HG02759 (cell line): ENCODE measurements around the gene ANO6.
A peak's percentile ranks its signal among the peaks of the same experiment; 100 is the strongest.
"Not testable (repeated sequence)": the region's sequence is repeated elsewhere in the genome, so short reads cannot be mapped to it uniquely, and the experiment has no call there.

Source experiments
- ATAC-seq: cut with Tn5 transposase; IDR thresholded peaks from one replicate; pipeline ENCODE4 v1.9.1; 2021; ENCODE audit warnings: mild to moderate bottlenecking, moderate library complexity; ENCODE audit not compliant: unreplicated experiment

ANO6 gene

GRCh38 chr12:45389426-45389825 is 173.5 kb downstream of the ANO6 start:
- ATAC-seq, result no peak

GRCh38 chr12:45397499-45397898 is 181.6 kb downstream of the ANO6 start:
- ATAC-seq, result not testable (repeated sequence)

GRCh38 chr12:45398552-45398951 is 182.7 kb downstream of the ANO6 start:
- no peak for ATAC-seq

GRCh38 chr12:45400991-45401390 is 185.1 kb downstream of the ANO6 start:
- no peak for ATAC-seq

DNA sequence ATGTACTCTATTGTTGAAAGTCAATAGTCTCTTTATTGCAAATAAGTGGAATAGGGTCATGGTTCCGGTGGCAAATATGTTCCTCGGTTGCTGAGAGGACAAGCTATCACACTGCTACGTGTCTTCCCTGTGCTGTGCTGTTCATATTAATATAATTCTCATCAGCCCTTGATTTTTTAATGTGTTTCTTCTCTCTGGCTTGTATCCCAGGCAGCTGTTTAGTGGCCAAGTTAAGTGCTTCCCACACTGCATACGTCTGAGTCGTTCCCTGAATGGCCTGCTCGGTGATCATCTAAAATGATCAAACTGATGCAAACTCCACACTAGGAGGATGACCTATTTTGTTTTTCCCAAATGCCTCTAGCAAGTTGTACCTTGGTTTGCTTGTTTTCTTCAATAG is 186.4 kb downstream of the ANO6 start:
- ATAC-seq, result no peak

- ATAC-seq, result no peak
Observed at GRCh38 chr12:45406988-45407850, 191.3 kb downstream of the ANO6 start.

DNA sequence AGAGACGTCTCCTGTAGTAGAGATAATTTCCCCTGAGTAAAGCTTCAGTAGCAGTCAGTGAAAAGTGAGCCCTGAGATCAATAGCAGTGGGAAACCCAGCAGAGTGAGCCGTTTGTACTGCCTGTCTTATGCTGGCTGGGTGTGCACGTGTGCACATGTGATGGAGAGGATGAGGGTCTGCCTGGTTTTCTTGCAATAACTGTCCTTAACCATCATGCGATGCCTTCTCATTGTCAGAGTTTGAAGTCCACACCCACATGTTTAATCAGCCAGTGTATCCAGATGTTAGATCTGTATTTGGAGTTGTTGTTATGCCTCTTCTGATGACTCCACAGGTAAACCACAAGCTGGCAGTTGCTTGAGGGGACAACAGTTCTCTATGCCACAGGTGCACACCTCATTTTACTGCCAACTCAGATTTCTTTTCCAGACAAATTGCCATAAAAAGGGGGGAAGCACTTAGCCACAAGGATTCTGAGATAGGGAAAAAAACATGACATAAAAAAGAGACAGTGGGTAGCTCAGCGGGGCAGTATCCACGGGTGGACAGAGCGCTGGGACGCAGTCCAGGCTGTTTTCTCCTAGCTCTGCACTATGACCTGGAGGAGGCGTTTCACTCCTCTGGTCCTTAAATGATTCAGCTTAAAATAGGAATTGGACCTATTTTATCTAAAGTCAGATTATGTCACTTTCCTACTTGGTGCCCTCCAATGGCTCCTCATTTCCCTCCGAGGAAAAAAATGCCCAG is 192.3 kb downstream of the ANO6 start:
- no peak for ATAC-seq

DNA sequence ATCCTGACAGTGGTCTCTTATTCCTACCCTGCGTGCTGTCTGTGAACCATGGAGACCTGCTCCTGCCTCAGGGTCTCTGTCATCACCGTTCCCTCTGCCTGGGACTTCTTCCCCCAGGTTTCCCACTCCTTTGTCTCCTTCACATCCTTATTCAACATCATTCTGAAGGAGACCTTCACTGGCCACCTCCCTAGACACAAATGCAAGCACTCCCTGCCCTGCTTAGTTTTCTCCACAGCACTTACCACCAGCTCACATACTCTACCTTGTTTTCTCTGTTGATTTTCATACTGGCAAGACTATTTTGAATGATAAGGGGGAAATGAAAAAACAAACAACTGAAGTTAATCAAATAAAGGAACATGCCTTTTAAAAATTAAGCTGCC is 192.8 kb downstream of the ANO6 start:
- ATAC-seq, result no peak

- ATAC-seq, result no peak
Observed at GRCh38 chr12:45409966-45410365, 194.1 kb downstream of the ANO6 start.

- no peak for ATAC-seq
Observed at GRCh38 chr12:45411626-45412025, 195.7 kb downstream of the ANO6 start.

- ATAC-seq, result peak; percentile 96
Observed at GRCh38 chr12:45415393-45415817, 199.5 kb downstream of the ANO6 start.

DNA sequence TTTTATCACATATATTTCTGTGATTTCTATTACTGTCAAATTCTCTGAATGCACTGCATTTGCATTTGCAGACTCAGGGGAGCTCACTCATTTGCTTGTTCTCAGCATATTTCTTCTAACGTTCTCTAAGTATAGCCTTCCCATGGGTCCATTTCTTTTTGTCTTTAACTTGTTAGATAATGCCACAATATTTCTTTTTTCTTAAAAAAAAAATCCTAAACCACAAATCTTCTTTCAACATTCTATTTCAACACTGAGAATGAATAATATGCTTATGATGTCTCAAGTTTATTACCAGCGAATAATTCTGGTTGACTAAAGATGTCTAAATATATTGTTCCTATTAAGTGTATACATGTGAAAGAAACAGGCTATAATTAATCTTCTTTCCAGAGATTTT is 200.2 kb downstream of the ANO6 start:
- ATAC-seq, result no peak

DNA sequence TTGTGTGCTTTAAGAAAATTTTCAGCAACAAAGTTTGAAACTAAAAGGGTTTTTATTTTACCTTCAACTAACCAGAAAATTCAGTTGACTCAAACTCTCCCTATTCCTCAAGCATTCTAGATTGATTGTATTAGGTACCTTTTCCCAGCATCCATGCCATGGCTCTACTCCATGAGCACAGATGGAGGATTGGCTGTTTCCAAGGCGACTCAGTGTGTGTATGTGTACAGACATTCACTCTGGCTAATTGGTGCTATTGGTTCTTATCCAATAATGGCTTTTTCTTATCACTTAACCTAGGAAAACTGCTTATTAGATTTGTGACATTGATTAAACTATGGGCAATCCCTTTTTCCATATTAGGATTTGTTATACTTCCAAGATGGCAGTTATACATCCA is 202.6 kb downstream of the ANO6 start:
- ATAC-seq, result no peak

DNA sequence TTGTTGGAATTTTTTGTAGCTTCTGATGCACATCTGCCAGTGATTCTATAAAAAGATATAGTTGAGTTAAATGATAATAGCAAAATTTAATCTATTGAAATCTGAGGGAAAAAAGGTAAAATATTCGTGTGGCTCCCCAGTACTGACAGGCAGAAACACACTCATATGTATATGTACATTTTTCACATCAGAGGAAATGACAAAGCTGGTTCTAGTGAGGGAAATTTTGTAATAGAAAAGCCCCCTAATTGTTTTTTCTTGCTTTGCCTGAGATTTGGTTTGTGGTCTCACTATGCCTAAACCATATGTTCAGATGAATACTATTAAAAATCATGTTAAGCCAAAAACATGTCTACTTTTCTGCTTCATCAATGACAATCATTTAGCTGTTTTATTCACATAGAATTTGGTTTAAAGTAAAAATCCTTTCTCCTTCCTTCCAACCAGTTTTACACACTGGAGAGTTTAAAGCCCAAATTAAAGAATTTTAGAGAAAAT is 203.5 kb downstream of the ANO6 start:
- ATAC-seq, result no peak

GRCh38 chr12:45421736-45422135 is 205.8 kb downstream of the ANO6 start:
- no peak for ATAC-seq

DNA sequence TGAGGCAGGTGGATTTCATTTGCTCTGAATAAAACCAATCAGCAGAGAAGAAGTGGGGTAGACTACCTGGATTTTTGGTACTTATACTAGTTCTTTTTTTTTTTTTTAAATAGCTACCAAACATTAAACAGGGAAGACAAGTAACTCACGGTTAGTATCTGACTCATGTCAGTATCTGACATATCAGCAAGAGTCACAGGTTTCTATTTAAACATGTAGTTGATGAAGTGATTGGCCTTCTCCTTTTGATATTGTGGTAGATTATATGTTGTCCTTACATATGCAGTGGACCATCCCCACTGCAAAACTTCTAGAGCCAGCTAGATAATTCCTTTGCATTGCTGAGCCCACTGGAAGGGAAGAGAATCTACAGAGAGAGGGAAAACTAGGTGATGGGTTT is 208.0 kb downstream of the ANO6 start:
- ATAC-seq, result no peak

DNA sequence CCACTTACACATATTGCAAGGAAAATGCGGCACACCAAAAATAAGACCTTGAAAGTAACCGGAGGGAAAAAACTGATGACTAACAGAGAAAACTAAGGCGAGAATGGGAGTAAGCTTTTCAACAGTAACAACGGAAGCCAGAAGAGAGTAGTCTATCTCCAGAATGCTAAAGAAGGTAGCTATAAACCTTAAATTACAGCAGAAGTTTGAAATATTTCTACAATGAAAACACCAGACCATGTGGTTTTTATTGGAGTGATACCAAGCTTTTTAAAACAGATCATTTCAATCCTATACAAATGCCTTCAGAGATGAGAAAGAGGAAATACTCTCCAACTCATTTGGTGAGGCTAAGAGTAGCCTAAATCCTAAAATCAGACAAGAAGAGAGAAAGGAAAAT is 209.5 kb downstream of the ANO6 start:
- no peak for ATAC-seq

- no peak for ATAC-seq
Observed at GRCh38 chr12:45426294-45426693, 210.4 kb downstream of the ANO6 start.

GRCh38 chr12:45427042-45427441 is 211.1 kb downstream of the ANO6 start:
- no peak for ATAC-seq

DNA sequence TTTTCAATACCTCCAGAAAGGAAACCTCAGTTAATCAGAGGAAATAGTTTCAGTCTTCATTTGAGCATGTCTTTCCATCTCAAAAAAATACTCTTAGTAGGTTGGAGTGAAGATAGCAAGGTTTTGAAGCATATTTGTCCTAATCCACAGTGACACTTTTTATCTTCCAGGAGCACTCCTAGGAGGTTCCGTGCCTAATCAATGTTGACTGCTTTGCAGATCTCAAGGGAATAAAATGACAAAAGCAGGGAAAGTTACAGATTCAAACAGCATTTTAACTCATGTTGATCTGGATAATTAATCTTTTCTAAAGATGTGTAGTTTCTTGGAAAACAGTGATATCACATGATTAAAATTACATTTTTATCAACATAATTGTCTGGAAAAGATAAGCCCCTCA is 213.9 kb downstream of the ANO6 start:
- ATAC-seq, result no peak

DNA sequence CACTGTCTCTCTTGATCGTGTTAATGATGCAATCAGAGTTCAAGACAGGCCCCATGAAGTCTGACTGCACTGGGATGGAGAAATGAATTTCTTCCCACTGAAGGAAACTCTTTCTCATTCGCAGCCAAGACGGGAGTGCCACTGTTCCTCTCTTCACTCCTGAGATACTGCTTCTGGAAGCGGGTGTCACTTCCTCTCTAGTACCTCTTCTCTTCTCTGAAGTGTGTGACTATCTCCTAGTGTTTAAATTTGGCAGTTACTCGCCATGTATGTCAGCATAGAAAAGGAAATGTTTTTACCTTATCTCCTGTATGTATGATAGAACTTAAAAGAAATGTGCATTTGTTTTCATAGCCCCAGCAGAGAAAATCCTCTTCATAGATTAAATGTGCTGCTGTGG is 215.2 kb downstream of the ANO6 start:
- ATAC-seq, result no peak

DNA sequence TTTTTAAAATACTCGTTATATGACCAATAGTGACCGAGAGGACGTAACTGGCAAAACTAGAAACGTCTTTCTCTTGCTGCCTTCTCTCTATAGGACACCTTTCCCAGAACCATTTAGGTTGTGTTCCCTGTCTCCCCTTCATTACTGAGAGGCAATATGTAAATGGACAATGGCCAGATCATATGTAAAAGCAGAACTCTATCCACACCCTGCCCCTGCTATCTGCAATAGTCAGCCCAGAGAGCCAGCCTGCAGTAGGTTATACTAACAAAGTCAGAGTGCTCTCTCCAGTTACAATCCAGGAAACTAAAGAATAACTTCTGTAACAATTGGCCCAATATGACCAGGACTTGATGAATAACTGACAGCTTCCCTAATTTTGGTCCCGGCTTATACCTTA is 216.8 kb downstream of the ANO6 start:
- no peak for ATAC-seq
